ENCODE results near the gene DENND1A.

The DENND1A gene

DNA sequence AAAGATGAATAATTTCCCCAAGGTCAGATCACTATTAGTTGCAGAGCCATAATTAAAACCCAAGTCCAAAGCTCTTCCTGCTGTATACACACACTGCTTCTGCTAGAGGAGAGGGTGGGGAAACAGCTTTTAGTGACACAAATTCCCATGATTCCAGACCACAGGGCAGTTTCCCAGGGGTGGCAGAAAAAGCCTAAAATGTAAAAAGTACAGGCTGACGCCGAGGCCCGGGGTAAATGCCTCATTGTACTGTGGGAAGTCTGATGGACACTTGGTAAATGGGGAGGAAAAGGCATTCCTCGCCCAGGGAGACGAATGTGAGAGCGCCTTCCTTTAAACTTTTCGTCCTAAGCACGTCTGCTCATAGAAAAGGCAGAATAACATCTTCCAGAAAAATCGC is 65.7 kb downstream of the DENND1A start:
- no peak for DNase-seq (ENCODE audit: low read depth)

GRCh38 chr9:123863164-123863855 is 66.6 kb downstream of the DENND1A start:
- DNase-seq (ENCODE audit: low read depth) = no peak

DNA sequence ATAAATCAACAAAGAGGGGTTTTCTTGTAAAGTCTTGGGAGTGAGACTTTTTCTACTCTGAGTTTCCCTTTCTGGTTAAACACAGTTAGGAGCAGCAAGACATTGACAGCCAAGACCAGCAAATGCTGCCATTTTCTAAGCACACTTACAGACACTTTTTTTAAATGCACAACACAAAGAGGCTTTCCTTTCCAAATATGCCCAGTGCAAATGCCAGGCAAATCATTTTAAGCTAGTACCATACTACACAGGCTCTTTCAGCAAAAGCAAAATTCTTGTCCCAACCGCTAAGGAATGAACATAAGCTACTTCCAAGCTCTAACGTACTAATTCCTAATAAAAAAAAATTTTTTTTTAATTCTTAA is 68.2 kb downstream of the DENND1A start:
- DNase-seq (ENCODE audit: low read depth) = no peak

GRCh38 chr9:123861086-123861755 is 68.7 kb downstream of the DENND1A start:
- no peak for DNase-seq (ENCODE audit: low read depth)

DNA sequence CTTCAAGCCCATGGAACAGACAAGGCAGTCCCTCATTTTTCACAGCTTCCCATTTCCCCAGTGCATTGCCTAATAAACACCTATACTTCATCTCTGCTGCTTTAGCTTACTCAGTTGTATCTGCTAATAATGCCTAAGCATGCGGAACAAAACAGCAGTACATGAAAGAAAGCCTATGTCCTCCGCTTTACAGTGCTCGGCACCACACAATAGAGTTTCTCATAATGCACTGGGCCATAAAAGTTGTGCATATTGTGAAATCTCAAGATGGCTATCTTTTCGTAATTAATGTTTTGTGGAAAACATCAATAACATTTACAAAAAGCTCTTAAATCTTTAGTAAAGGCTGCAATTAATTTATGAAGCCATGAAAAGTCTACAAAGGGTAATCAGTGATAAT is 69.3 kb downstream of the DENND1A start:
- DNase-seq (ENCODE audit: low read depth) = no peak

- no peak for DNase-seq (ENCODE audit: low read depth)
These were observed 77.5 kb downstream of the DENND1A start for GRCh38 chr9:123852403-123852802.

DNA sequence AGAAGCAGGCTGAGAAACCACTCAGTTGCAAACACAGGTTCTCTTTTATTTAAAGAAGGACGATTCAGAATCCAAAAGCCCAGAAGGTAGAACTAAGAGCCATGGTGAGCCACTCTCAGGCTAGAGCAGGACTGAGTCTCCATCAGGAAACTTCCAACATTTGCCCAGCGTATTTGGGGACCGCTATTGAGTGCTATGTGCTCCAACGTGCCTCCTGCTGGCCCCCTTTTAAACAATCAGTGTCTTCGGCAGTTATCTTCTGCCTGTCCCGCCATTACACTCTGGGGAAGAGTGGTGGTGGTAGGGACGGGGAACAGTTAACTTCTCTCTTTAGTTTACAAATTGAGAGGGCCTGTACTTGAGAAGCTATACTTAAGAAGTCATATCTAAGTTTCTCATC is 78.1 kb downstream of the DENND1A start:
- DNase-seq (ENCODE audit: low read depth) = no peak

GRCh38 chr9:123848447-123849085 is 81.4 kb downstream of the DENND1A start:
- no peak for DNase-seq (ENCODE audit: low read depth)

- DNase-seq (ENCODE audit: low read depth) = no peak
These were observed 83.0 kb downstream of the DENND1A start for GRCh38 chr9:123846966-123847365.

DNA sequence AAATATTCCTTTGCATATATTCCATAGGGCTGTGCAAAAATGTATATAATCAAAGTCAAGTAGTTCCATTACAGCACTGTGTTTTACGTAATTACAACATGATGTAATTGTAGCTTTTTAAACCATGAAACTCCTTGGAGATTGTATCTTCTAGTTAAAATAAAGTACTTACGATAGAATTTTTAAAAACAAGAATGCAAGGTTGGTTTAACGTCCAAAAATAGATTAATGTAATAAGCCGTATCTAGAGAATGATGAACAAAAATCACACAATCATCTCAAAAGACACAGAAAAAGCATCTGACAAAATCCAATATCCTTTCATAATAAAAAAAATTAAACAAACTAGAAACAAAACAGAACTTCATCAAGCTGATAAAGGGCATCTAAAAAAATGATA is 86.2 kb downstream of the DENND1A start:
- no peak for DNase-seq (ENCODE audit: low read depth)

- no peak for DNase-seq (ENCODE audit: low read depth)
These were observed 94.1 kb downstream of the DENND1A start for GRCh38 chr9:123835821-123836220.

- DNase-seq (ENCODE audit: low read depth) = no peak
These were observed 94.9 kb downstream of the DENND1A start for GRCh38 chr9:123834889-123835562.

DNA sequence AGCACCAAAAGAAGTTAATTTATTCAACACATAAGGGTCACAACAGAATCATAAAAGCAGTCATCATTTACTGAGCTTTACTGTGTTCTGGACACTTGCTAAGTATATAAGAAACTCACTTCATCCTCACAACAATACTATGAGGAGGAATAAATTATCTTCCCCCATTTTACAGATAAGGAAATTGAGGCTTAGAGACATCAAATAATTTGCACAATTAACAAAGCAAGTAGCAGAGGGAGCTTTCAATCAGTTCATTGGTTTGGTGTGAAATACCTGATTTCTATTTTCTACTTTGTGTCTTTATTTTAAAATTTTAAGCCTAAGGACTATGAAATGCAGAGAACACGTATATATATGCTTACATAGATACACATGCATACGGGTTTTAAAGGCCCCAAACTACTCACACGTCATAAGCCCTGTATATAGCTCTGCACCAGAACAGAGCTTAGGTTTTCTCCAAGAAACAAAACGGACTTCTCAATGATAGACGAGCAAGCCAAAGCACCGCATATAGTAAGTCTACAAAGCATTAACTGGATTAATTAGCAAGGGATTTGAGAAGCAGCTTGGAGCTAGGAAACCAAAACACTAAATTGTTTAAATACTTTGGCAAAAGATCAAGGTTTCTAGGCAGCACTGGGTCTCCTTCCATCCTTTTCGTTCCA is 95.6 kb downstream of the DENND1A start:
- DNase-seq (ENCODE audit: low read depth) = no peak

DNA sequence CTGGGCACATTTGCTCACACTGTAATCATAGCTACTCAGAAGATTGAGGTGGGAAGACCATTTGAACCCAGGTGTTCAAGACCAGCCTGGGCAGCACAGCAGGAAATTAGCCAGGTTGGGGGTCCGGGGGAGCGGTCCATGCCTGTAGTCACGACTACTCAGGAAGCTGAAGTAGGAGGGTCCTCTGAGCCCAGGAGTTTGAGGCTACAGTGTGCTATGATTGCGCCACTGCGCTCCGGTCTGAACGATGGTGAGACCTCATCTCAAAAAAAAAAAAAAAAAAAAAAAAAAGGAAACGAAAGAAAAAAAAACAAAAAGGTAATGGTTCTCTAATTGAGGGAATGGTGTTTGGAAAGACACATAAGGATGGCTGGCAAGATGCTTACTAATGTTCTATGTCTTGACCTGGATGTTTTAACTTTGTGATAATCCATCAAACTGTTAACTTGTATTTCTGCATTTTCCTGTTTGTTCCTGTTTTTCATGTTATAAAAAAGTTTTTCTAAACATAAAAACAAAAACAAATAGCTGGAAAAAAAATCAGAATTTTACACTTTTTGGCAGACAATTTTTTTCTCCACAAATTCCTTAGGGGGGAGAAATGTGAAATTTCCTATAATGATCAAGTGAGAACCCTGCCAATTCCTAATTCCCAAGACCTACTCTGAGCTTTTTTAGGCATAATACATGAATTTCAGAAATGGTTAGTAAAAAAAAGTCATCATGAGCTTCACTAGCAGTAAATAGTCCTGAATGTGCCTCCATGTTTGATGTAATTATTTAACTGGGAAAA is 96.9 kb downstream of the DENND1A start:
- DNase-seq (ENCODE audit: low read depth) = no peak

DNA sequence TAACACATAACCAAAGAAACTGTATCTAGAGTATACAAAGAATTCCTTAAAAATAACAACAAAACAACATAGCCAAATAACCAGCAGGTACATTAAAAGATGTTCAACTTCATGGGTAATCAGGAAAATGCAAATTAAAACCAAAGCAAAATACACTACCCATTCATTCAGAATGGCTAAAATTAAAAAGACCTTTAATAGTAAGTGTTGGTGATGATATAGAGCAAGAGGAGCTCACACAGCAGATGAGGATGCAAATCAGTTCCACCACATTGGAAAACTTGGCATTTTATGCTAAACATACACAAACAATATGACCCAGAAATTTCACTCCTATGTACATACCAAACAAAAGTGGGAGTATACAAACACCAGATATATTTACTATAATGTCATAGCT is 97.8 kb downstream of the DENND1A start:
- no peak for DNase-seq (ENCODE audit: low read depth)

DNA sequence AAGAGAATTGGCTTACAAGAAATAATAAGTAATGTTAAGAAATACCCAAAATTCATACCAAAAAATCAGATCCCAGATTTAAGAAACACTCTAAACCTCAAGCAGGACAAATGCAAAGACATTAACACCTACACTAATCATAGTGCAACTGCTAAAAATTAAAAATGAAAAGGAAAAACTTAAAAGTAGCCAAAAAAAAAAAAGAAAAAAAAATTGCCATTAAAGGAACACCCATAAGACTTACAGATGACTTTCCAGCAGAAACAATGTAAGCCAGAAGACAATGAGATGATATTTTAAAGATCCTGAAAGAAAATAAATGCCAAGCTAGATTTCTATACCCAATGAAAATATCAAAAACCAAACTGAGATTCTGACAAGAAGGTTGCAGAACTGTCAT is 101.5 kb downstream of the DENND1A start:
- no peak for DNase-seq (ENCODE audit: low read depth)

DNA sequence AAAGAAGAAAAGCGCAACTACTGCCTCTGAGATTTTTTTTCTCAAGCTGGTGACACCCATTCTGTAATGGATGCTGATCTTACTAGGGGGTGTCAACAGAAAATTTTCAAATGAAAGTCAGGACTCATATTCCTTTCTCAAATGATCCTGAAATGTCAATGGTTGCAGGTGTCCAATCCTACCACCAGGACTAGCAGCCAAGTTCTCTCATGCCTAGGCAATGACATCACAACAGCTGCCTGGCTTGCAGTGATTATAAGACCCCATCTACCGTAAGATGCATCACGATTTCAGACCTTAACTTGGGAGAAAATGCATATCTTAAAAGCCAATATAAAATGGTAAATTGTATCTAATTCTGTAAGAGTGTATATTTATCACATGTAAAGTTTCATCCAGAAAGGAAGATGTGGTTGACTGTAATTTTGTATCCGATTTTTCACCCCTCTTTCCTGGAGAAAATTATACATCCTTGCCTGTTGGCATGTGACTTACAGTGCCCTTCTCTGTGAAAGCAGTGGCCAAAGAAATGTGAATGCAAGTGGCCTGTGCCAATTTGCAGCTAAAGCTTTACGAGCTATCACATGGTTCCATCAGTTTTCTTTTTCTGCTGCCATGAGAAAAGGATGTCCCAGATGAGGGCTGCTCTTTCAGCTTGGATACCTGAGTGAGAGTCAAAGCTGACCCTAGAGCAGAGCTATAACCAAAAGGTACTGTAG is 104.4 kb downstream of the DENND1A start:
- no peak for DNase-seq (ENCODE audit: low read depth)

DNA sequence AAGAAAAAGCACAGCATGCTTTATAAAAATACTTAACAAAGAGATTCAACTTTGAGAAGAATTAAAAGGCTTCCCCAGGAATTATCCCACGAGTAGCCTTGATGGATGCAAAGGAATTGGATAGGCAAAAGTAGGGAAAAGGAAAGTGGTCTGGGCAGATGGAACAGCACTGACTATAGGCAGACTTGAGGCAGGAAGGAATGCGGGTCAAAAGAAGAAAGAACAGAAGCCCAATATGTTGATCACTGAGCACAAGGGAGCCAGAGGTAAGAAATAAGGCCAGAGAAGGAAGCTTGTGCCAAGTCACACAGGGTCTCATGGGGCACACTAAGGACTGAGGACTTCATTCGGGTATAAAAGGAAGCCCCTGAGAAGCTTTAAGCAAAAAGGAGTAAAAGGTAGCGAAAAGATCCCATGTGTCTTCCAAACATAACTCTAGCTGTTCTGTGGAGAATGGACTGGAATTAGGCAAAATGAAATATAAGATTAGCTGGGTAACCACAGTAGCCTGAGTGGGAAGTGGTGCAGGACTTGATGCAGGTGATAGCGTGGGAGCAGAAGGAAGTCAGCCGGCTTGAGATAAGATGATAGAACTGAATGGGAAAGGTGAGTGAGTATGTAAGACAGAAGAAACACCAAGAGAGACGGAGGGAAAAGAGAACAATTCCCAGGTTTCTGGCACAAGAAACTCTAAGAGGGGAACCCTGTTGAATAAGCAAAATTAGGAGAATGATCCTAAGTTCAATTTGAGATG is 106.6 kb downstream of the DENND1A start:
- DNase-seq (ENCODE audit: low read depth) = no peak

GRCh38 chr9:123821619-123822018 is 108.3 kb downstream of the DENND1A start:
- no peak for DNase-seq (ENCODE audit: low read depth)

DNA sequence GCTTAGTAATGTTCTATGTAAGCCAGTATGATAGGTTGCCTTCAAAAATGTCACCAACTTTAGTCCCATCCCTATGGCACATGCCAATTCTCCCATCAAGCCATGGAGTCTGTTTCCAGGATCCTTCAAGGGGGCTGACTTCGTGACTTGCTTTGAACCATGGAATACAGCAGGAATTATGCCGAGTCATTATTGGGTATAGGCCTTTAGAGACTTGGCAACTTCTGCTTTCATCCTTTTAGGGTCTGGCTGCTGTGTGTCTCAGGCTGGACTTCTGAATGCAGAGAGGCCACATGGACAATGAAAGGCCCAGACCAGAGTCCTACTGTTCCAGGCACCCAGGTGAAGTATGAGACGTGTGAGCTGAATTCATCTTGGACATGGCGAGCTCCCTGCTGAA is 109.8 kb downstream of the DENND1A start:
- no peak for DNase-seq (ENCODE audit: low read depth)
